RWPE2 (cell line): ENCODE measurements around the gene CDK17.
"Not testable (repeated sequence)": the region's sequence is repeated elsewhere in the genome, so short reads cannot be mapped to it uniquely, and the experiment has no call there.

ENCODE experiments used
- ATAC-seq: fragments of 200-7000 bp; cut with Tn5 transposase; 3 replicates; pipeline ENCODE4 v1.9.1; 2021; ENCODE audit warnings: low read depth
- DNase-seq: peaks from one replicate; pipeline ENCODE4 v3.0.0-alpha.2; 2020; ENCODE audit warnings: low spot score
- H3K27ac ChIP-seq: fragments of 450-650 bp; 2 replicates; pipeline ENCODE4 v1.5.1; 2017; ENCODE audit warnings: mild to moderate bottlenecking; ENCODE audit not compliant: poor library complexity, severe bottlenecking
- H3K27me3 ChIP-seq: fragments of 250-450 bp; sonication (Bioruptor Pico); 2 replicates; pipeline ENCODE4 v1.5.1; 2021; ENCODE audit warnings: mild to moderate bottlenecking, moderate library complexity; ENCODE audit not compliant: insufficient read depth, poor library complexity, severe bottlenecking
- H3K36me3 ChIP-seq: fragments of 250-450 bp; sonication (Bioruptor Pico); 2 replicates; pipeline ENCODE4 v1.5.1; 2020; ENCODE audit warnings: low read depth, mild to moderate bottlenecking, moderate library complexity
- H3K4me1 ChIP-seq: fragments of 250-450 bp; sonication (Bioruptor Pico); 2 replicates; pipeline ENCODE4 v1.5.1; 2021; ENCODE audit warnings: mild to moderate bottlenecking, moderate library complexity; ENCODE audit not compliant: insufficient read depth, poor library complexity, severe bottlenecking
- H3K4me3 ChIP-seq: fragments of 250-450 bp; sonication (Bioruptor Pico); 2 replicates; pipeline ENCODE4 v1.5.1; 2021; ENCODE audit warnings: mild to moderate bottlenecking, moderate library complexity; ENCODE audit not compliant: severe bottlenecking
- H3K9me3 ChIP-seq: fragments of 250-450 bp; sonication (Bioruptor Pico); 2 replicates; pipeline ENCODE4 v1.5.1; 2021; ENCODE audit warnings: mild to moderate bottlenecking, moderate library complexity; ENCODE audit not compliant: severe bottlenecking
- CTCF ChIP-seq: fragments of 450-650 bp; IDR thresholded peaks from one replicate; pipeline ENCODE4 v1.5.1; 2017; ENCODE audit warnings: mild to moderate bottlenecking, moderate library complexity; ENCODE audit not compliant: poor library complexity, severe bottlenecking

The CDK17 gene

GRCh38 chr12:96323906-96324305 is 76.3 kb downstream of the CDK17 start:
- no peak for TF ChIP-seq CTCF
- ATAC-seq (no peak), DNase-seq (no peak)
- Histone ChIP-seq H3K36me3 (peaks cover 37% of the 10 kb centered on the region), H3K4me1 (peaks cover 10% of the 10 kb centered on the region), H3K27me3 (no peaks in the 10 kb centered on the region), H3K9me3 (no peaks in the 10 kb centered on the region), H3K27ac (no peak overlapping the region), H3K4me3 (no peak overlapping the region)

- DNase-seq, result no peak
- Histone ChIP-seq H3K36me3 (peaks cover 37% of the 10 kb centered on the region), H3K4me1 (peaks cover 10% of the 10 kb centered on the region), H3K9me3 (no peaks in the 10 kb centered on the region), H3K27me3 (no peaks in the 10 kb centered on the region), H3K27ac (no peak overlapping the region), H3K4me3 (no peak overlapping the region)
- TF ChIP-seq CTCF, result no peak
- ATAC-seq, result no peak
Measured at GRCh38 chr12:96322720-96323119, 77.5 kb downstream of the CDK17 start.

- Histone ChIP-seq H3K9me3 (no peaks in the 10 kb centered on the region), H3K27ac (no peak overlapping the region), H3K4me3 (no peak overlapping the region), H3K4me1 (peaks cover 4% of the 10 kb centered on the region), H3K27me3 (no peaks in the 10 kb centered on the region), H3K36me3 (peaks cover 33% of the 10 kb centered on the region)
- TF ChIP-seq CTCF, result no peak
- DNase-seq (no peak), ATAC-seq (no peak)
Measured at GRCh38 chr12:96321941-96322340, 78.3 kb downstream of the CDK17 start.

- Histone ChIP-seq H3K36me3 (peaks cover 26% of the 10 kb centered on the region), H3K4me1 (peaks cover 17% of the 10 kb centered on the region)
- not testable (repeated sequence) for ATAC-seq, H3K27me3 ChIP-seq, H3K4me3 ChIP-seq, H3K9me3 ChIP-seq, H3K27ac ChIP-seq, DNase-seq
Measured at GRCh38 chr12:96317801-96318200, 82.4 kb downstream of the CDK17 start.

GRCh38 chr12:96315741-96316481 is 84.3 kb downstream of the CDK17 start:
- H3K27ac ChIP-seq, result peak overlapping the region; percentile 87
- peak overlapping the region; percentile 37 for H3K4me3 ChIP-seq
- H3K4me1 ChIP-seq, result peaks cover 17% of the 10 kb centered on the region
- ATAC-seq (peak; percentile 61; the same call in 2 of the 3 replicates), DNase-seq (peak; percentile 68)
- H3K9me3 ChIP-seq, H3K27me3 ChIP-seq: not testable (repeated sequence)
- H3K36me3 ChIP-seq, result peaks cover 35% of the 10 kb centered on the region

GRCh38 chr12:96314723-96315122 is 85.5 kb downstream of the CDK17 start:
- ATAC-seq (no peak), DNase-seq (no peak)
- Histone ChIP-seq H3K36me3 (peaks cover 46% of the 10 kb centered on the region), H3K27ac (peak overlapping the region; percentile 87), H3K27me3 (no peaks in the 10 kb centered on the region), H3K9me3 (no peaks in the 10 kb centered on the region), H3K4me3 (no peak overlapping the region), H3K4me1 (peaks cover 17% of the 10 kb centered on the region)
- TF ChIP-seq CTCF, result no peak
